Measurements from ENCODE around the gene GTF3C5.

DNA sequence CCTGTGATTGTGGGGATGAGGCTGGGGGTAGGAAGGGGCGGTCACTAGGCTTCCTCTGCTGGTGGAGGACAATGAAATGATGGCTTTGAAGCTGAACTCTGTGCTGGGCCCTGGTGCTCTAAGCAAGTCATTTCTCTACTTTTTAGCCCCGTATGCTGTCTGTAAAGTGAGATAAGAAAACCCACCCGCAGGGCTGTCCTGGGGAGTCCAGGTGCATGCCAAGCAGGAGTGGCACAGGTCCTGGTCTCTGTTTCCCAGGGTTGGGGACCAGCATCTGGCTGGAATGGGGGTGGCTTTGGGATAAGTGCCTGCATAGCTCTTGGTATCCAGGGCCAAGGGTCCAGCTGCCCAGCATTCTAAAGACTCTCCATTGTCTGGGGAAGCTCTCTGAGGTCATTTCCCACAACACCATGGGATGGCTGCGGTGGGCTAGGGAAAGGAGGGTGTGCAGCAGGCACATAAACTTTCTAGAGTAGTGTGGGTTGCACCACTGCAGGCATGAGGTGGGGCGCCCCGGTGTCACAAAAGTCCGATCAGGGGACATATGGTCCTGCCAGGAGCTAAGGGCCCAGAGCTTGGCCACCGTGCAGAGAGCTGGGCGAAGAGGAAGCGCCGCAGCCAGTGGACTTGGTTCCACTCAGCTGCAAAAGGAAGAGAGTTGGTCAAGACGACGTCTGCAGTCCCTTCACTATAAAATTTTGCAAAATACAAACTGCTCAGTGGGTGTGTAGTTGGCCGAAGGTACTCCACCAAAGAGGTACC lies 25.6 kb upstream of the GTF3C5 start:
- TF ChIP-seq POLR2A (IDR thresholded peaks at IDR 0.05; ENCODE audit: extremely low read depth, insufficient read length) = no peak
- TF ChIP-seq, protein P1, sequence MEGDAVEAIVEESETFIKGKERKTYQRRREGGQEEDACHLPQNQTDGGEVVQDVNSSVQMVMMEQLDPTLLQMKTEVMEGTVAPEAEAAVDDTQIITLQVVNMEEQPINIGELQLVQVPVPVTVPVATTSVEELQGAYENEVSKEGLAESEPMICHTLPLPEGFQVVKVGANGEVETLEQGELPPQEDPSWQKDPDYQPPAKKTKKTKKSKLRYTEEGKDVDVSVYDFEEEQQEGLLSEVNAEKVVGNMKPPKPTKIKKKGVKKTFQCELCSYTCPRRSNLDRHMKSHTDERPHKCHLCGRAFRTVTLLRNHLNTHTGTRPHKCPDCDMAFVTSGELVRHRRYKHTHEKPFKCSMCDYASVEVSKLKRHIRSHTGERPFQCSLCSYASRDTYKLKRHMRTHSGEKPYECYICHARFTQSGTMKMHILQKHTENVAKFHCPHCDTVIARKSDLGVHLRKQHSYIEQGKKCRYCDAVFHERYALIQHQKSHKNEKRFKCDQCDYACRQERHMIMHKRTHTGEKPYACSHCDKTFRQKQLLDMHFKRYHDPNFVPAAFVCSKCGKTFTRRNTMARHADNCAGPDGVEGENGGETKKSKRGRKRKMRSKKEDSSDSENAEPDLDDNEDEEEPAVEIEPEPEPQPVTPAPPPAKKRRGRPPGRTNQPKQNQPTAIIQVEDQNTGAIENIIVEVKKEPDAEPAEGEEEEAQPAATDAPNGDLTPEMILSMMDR (IDR thresholded peaks at IDR 0.05; ENCODE audit: low read depth, low read length) = no peak
